Measurements from ENCODE around the gene KCTD1.

KCTD1 gene

GRCh38 chr18:26547646-26548414 lies 523 bp downstream of the KCTD1 start:
- DNase-seq: peak; percentile 10
- H3K4me1 ChIP-seq (ENCODE audit: insufficient read depth, low read length): peaks cover 64% of the 10 kb centered on the region
- H4K20me1 ChIP-seq (ENCODE audit: insufficient read depth, low read length): peaks cover 10% of the 10 kb centered on the region; the same call in 1 of the 2 replicates
- H3K79me2 ChIP-seq (ENCODE audit: insufficient read depth, low read length): peaks cover 80% of the 10 kb centered on the region
- H3K4me3 ChIP-seq (ENCODE audit: low read depth in 1 of 2, low read length in 2 of 2): peak overlapping the region; percentile 68 to 71; a peak in 3 of 4 replicates
- peaks cover 19% of the 10 kb centered on the region for H3K36me3 ChIP-seq (ENCODE audit: insufficient read depth, low read length)
- no peak for ATAC-seq (ENCODE audit: insufficient read depth, low read depth)
- TF ChIP-seq CTCF (IDR thresholded peaks at IDR 0.05; ENCODE audit: borderline replicate concordance, extremely low read depth, low read length, poor library complexity, severe bottlenecking): peak; percentile 24
- TF ChIP-seq EZH2 (IDR thresholded peaks at IDR 0.05; ENCODE audit: borderline replicate concordance, low read depth, low read length, severe bottlenecking): no peak
- peak overlapping the region; percentile 98 for H3K4me2 ChIP-seq (ENCODE audit: insufficient read depth, low read length)
- H3K9me3 ChIP-seq (ENCODE audit: insufficient read depth, low read length, severe bottlenecking): no peaks in the 10 kb centered on the region
- H3K9ac ChIP-seq (ENCODE audit: low read depth, low read length): peak overlapping the region; percentile 92
- H2AFZ ChIP-seq (ENCODE audit: low read depth, low read length): peak overlapping the region; percentile 80
- H3K27me3 ChIP-seq (ENCODE audit: insufficient read depth, low read length, poor library complexity): no peaks in the 10 kb centered on the region
- H3K27ac ChIP-seq (ENCODE audit: low read length): peak overlapping the region; percentile 91

GRCh38 chr18:26546875-26547645 lies 1.3 kb downstream of the KCTD1 start:
- peak overlapping the region in 1 of 2 experiments; percentile 71; a peak in 3 of 4 replicates for H3K4me3 ChIP-seq (ENCODE audit: low read depth in 1 of 2, low read length in 2 of 2)
- peak overlapping the region; percentile 37 for H3K27ac ChIP-seq (ENCODE audit: low read length)
- ATAC-seq (ENCODE audit: insufficient read depth, low read depth) (no peak), DNase-seq (no peak)
- H4K20me1 ChIP-seq (ENCODE audit: insufficient read depth, low read length): peaks cover 10% of the 10 kb centered on the region; the same call in 1 of the 2 replicates
- TF ChIP-seq EZH2 (IDR thresholded peaks at IDR 0.05; ENCODE audit: borderline replicate concordance, low read depth, low read length, severe bottlenecking) (no peak), CTCF (IDR thresholded peaks at IDR 0.05; ENCODE audit: borderline replicate concordance, extremely low read depth, low read length, poor library complexity, severe bottlenecking) (no peak)
- H3K4me1 ChIP-seq (ENCODE audit: insufficient read depth, low read length): peaks cover 69% of the 10 kb centered on the region
- H3K9me3 ChIP-seq (ENCODE audit: insufficient read depth, low read length, severe bottlenecking): no peaks in the 10 kb centered on the region
- H3K9ac ChIP-seq (ENCODE audit: low read depth, low read length): peak overlapping the region; percentile 92; the same call in 1 of the 2 replicates
- H3K4me2 ChIP-seq (ENCODE audit: insufficient read depth, low read length): peak overlapping the region; percentile 98
- peaks cover 23% of the 10 kb centered on the region for H3K36me3 ChIP-seq (ENCODE audit: insufficient read depth, low read length)
- peaks cover 88% of the 10 kb centered on the region for H3K79me2 ChIP-seq (ENCODE audit: insufficient read depth, low read length)
- H3K27me3 ChIP-seq (ENCODE audit: insufficient read depth, low read length, poor library complexity): no peaks in the 10 kb centered on the region
- no peak overlapping the region for H2AFZ ChIP-seq (ENCODE audit: low read depth, low read length)

GRCh38 chr18:26546170-26546874 lies 2.0 kb downstream of the KCTD1 start:
- Histone ChIP-seq H3K9ac (ENCODE audit: low read depth, low read length) (peak overlapping the region; percentile 42), H2AFZ (ENCODE audit: low read depth, low read length) (no peak overlapping the region), H3K4me2 (ENCODE audit: insufficient read depth, low read length) (peak overlapping the region; percentile 98), H3K27me3 (ENCODE audit: insufficient read depth, low read length, poor library complexity) (no peaks in the 10 kb centered on the region), H3K9me3 (ENCODE audit: insufficient read depth, low read length, severe bottlenecking) (no peaks in the 10 kb centered on the region), H3K36me3 (ENCODE audit: insufficient read depth, low read length) (peaks cover 25% of the 10 kb centered on the region), H3K79me2 (ENCODE audit: insufficient read depth, low read length) (peaks cover 95% of the 10 kb centered on the region), H3K27ac (ENCODE audit: low read length) (peak overlapping the region; percentile 71), H4K20me1 (ENCODE audit: insufficient read depth, low read length) (peaks cover 13% of the 10 kb centered on the region; the same call in 1 of the 2 replicates), H3K4me3 (ENCODE audit: low read depth in 1 of 2, low read length in 2 of 2) (peak overlapping the region in 1 of 2 experiments; percentile 37; a peak in 2 of 4 replicates), H3K4me1 (ENCODE audit: insufficient read depth, low read length) (peaks cover 69% of the 10 kb centered on the region)
- ATAC-seq (ENCODE audit: insufficient read depth, low read depth) (no peak), DNase-seq (peak; percentile 12)
- TF ChIP-seq EZH2 (IDR thresholded peaks at IDR 0.05; ENCODE audit: borderline replicate concordance, low read depth, low read length, severe bottlenecking) (no peak), CTCF (IDR thresholded peaks at IDR 0.05; ENCODE audit: borderline replicate concordance, extremely low read depth, low read length, poor library complexity, severe bottlenecking) (no peak)

All from DND-41 (cell line).